Liver (tissue), 9 donors: ENCODE results near the gene CITED1. TPM values are rescaled to one million over a fixed set of nuclear protein-coding genes. Genes with fewer than 3 reads are reported as not detected.

Source experiments
- DNase-seq: peaks from one replicate; pipeline ENCODE4 v3.0.0-alpha.2; 2017; ENCODE audit warnings: low spot score
- H3K27ac ChIP-seq, 2 donors: one replicate each; pipeline ENCODE4 v1.7.0; 2013; ENCODE audit warnings: inconsistent platforms in 2 of 2, low read length in 2 of 2, control low read depth in 1 of 2, low read depth in 1 of 2, mild to moderate bottlenecking in 1 of 2
- H3K27me3 ChIP-seq, 4 donors: one replicate each; pipeline versions ENCODE4 v1.6.1 to v1.7.0; 2013; ENCODE audit warnings: low read length in 3 of 4, inconsistent platforms in 1 of 4, mild to moderate bottlenecking in 1 of 4, moderate library complexity in 1 of 4; ENCODE audit not compliant: control insufficient read depth in 4 of 4, insufficient read depth in 4 of 4
- H3K36me3 ChIP-seq, 4 donors: one replicate each; pipeline versions ENCODE4 v1.6.1 to v1.7.0; 2013; ENCODE audit warnings: low read length in 3 of 4, mild to moderate bottlenecking in 3 of 4, low read depth in 1 of 4, moderate library complexity in 1 of 4; ENCODE audit not compliant: control insufficient read depth in 4 of 4, insufficient read depth in 3 of 4
- H3K4me1 ChIP-seq, 4 donors: one replicate each; pipeline versions ENCODE4 v1.6.1 to v1.7.0; 2013; ENCODE audit warnings: low read length in 3 of 4, mild to moderate bottlenecking in 3 of 4, moderate library complexity in 1 of 4; ENCODE audit not compliant: control insufficient read depth in 4 of 4, insufficient read depth in 4 of 4
- H3K4me3 ChIP-seq, 3 donors: one replicate each; pipeline versions ENCODE4 v1.6.1 to v1.7.0; 2013; ENCODE audit warnings: low read length in 3 of 3, control low read depth in 1 of 3, low read depth in 1 of 3, mild to moderate bottlenecking in 1 of 3
- H3K9ac ChIP-seq, 2 donors: one replicate each; pipeline ENCODE4 v1.7.0; 2013; ENCODE audit warnings: low read length in 2 of 2, mild to moderate bottlenecking in 2 of 2, moderate library complexity in 2 of 2, control low read depth in 1 of 2, low read depth in 1 of 2
- H3K9me3 ChIP-seq, 4 donors: one replicate each; pipeline versions ENCODE4 v1.6.1 to v1.7.0; 2013; ENCODE audit warnings: low read length in 3 of 4; ENCODE audit not compliant: control insufficient read depth in 4 of 4
- ATF3 ChIP-seq: IDR thresholded peaks from 2 replicates; pipeline ENCODE4 v1.6.1; 2016; ENCODE audit warnings: antibody characterized with exemption
- CTCF ChIP-seq: fragments of 150-350 bp; IDR thresholded peaks from 2 replicates; pipeline ENCODE4 v1.5.1; 2017; ENCODE audit warnings: improper control_type of control experiment, low read depth, low read length; ENCODE audit not compliant: missing input control
- EGR1 ChIP-seq, 2 donors: IDR thresholded peaks; 2 replicates each; pipeline ENCODE4 v1.6.1; 2016 to 2018; ENCODE audit warnings: antibody characterized with exemption in 2 of 2, low read depth in 2 of 2
- FOXA1 ChIP-seq: IDR thresholded peaks from 2 replicates; pipeline ENCODE4 v1.6.1; 2016; ENCODE audit warnings: antibody characterized with exemption
- FOXA2 ChIP-seq: IDR thresholded peaks from 2 replicates; pipeline ENCODE4 v1.6.1; 2016; ENCODE audit warnings: antibody characterized with exemption
- GABPA ChIP-seq, 2 donors: IDR thresholded peaks in 1 of 2; conservative IDR thresholded peaks in 1 of 2; 2 replicates each; pipeline ENCODE4 v1.6.1; 2016; ENCODE audit warnings: antibody characterized with exemption in 2 of 2, mild to moderate bottlenecking in 1 of 2, moderate library complexity in 1 of 2
- HNF4A ChIP-seq, 2 donors: conservative IDR thresholded peaks; 2 replicates each; pipeline ENCODE4 v1.6.1; 2016; ENCODE audit warnings: antibody characterized with exemption in 2 of 2, mild to moderate bottlenecking in 2 of 2
- HNF4G ChIP-seq: IDR thresholded peaks from 2 replicates; pipeline ENCODE4 v1.6.1; 2016; ENCODE audit warnings: antibody characterized with exemption
- JUND ChIP-seq, 2 donors: IDR thresholded peaks; 2 replicates each; pipeline ENCODE4 v1.6.1; 2016; ENCODE audit warnings: antibody characterized with exemption in 2 of 2
- MAX ChIP-seq: IDR thresholded peaks from 2 replicates; pipeline ENCODE4 v1.6.1; 2016; ENCODE audit warnings: antibody characterized with exemption
- NR2F2 ChIP-seq: IDR thresholded peaks from 2 replicates; pipeline ENCODE4 v1.6.1; 2016; ENCODE audit warnings: antibody characterized with exemption
- RAD21 ChIP-seq, 2 donors: IDR thresholded peaks; 2 replicates each; pipeline ENCODE4 v1.6.1; 2016; ENCODE audit warnings: antibody characterized with exemption in 2 of 2, mild to moderate bottlenecking in 2 of 2
- REST ChIP-seq: IDR thresholded peaks from 2 replicates; pipeline ENCODE4 v1.6.1; 2016; ENCODE audit warnings: antibody characterized with exemption, mild to moderate bottlenecking
- SP1 ChIP-seq: IDR thresholded peaks from 2 replicates; pipeline ENCODE4 v1.6.1; 2018; ENCODE audit warnings: antibody characterized with exemption, mild to moderate bottlenecking
- TAF1 ChIP-seq: conservative IDR thresholded peaks from 2 replicates; pipeline ENCODE4 v1.6.1; 2016; ENCODE audit warnings: antibody characterized with exemption, mild to moderate bottlenecking
- YY1 ChIP-seq: IDR thresholded peaks from 2 replicates; pipeline ENCODE4 v1.6.1; 2016; ENCODE audit warnings: antibody characterized with exemption, mild to moderate bottlenecking
- WGBS: extraction: QIAGEN DNeasy Blood & Tissue Kit; methylation state at CpG from one replicate; pipeline ENCODE4 v1.1.7; 2013; 5-methylcytosine and 5-hydroxymethylcytosine counted together
- polyA plus RNA-seq, 2 donors: library from polyadenylated mRNA; stranded (reverse) in 1 of 2; unstranded in 1 of 2; fragments of 200-250 nt in 1 of 2; fragments of >200 nt in 1 of 2; fragmentation: Nextera tagmentation in 1 of 2; extraction: Ambion mirVana in 1 of 2; gene quantifications; one replicate each; pipeline versions ENCODE4 v1.2.1 to v1.2.3, GENCODE V29; 2013 to 2015
- total RNA-seq, 2 donors: library from RNA; depleted of rRNA; stranded (reverse); fragments of >200 nt; gene quantifications; one replicate each; pipeline ENCODE4 v1.2.3, GENCODE V29; 2014
- donor health status: healthy.
- donor health status: healthy.
- donor health status: healthy.
- donor health status: healthy.
- donor health status: healthy.

CITED1 gene
- total and polyA plus RNA-seq, 4 donors, result 0.09 TPM; not detected in 3

GRCh38 chrX:72301781-72302180, 3.9 kb downstream of the CITED1 start (continued):
- TF ChIP-seq CTCF (no peak), TAF1 (no peak)

- 90% methylated on average over 4 of the region's 4 CpGs for WGBS
- Histone ChIP-seq H3K36me3 (no peaks in the 10 kb centered on the region), H3K27ac (no peak overlapping the region), H3K9ac (no peak overlapping the region), H3K4me1 (peaks cover 0 to 4% (median 3%) of the 10 kb centered on the region in 4 donors), H3K4me3 (no peak overlapping the region), H3K9me3 (no peaks in the 10 kb centered on the region), H3K27me3 (peaks cover 0 to 2% (median 0%) of the 10 kb centered on the region in 4 donors)
- no peak for DNase-seq
- no peak for TF ChIP-seq JUND (IDR thresholded peaks at IDR 0.05)
- TF ChIP-seq GABPA (IDR thresholded peaks at IDR 0.05 in 1 of 2, conservative IDR thresholded peaks at IDR 0.05 in 1 of 2), result no peak
- no peak for TF ChIP-seq RAD21 (IDR thresholded peaks at IDR 0.05)
- no peak for TF ChIP-seq SP1
- TF ChIP-seq NR2F2, result no peak
- no peak for TF ChIP-seq FOXA2
- TF ChIP-seq HNF4G, result no peak
- TF ChIP-seq ATF3, result no peak
- no peak for TF ChIP-seq TAF1
- TF ChIP-seq HNF4A (conservative IDR thresholded peaks at IDR 0.05), result no peak
- no peak for TF ChIP-seq MAX
- TF ChIP-seq FOXA1, result no peak
- TF ChIP-seq CTCF, result no peak
- no peak for TF ChIP-seq EGR1 (IDR thresholded peaks at IDR 0.05; ENCODE audit: low read depth in 2 of 2)
- TF ChIP-seq REST, result no peak
- no peak for TF ChIP-seq YY1
These were observed 5.7 kb downstream of the CITED1 start for GRCh38 chrX:72299891-72300630.
